Activated CD4-positive, alpha-beta T cell treated with anti-CD3 and anti-CD28 coated beads for 48 hours (primary cell): ENCODE measurements around the gene NR1I3.

Experiments
- DNase-seq: peaks from one replicate; pipeline ENCODE4 v3.0.0-alpha.2; 2020

Gene NR1I3

GRCh38 chr1:161217831-161218230 is 20.2 kb downstream of the NR1I3 start:
- no peak for DNase-seq

- no peak for DNase-seq
Measured at GRCh38 chr1:161216945-161217712, 20.9 kb downstream of the NR1I3 start.

- no peak for DNase-seq
Measured at GRCh38 chr1:161215076-161215475, 22.9 kb downstream of the NR1I3 start, which contains the start of gene FCER1G. TSS of gene FCER1G (plus strand) at chr1:161215295. CDS start at chr1:161215322, 27 bp downstream.

GRCh38 chr1:161214369-161214768 is 23.6 kb downstream of the NR1I3 start:
- no peak for DNase-seq

GRCh38 chr1:161209790-161210409 is 28.1 kb downstream of the NR1I3 start:
- DNase-seq: peak; percentile 84

GRCh38 chr1:161207173-161207572 is 30.8 kb downstream of the NR1I3 start:
- DNase-seq: no peak

- no peak for DNase-seq
Measured at GRCh38 chr1:161206411-161207140, 31.4 kb downstream of the NR1I3 start.

GRCh38 chr1:161201836-161202712 is 35.9 kb downstream of the NR1I3 start, which contains the start of gene NDUFS2:
TSS of gene NDUFS2 (plus strand) at chr1:161202367. CDS start at chr1:161202386, 19 bp downstream.
- peak; percentile 97 for DNase-seq

GRCh38 chr1:161200992-161201835 is 36.8 kb downstream of the NR1I3 start:
- DNase-seq: no peak

GRCh38 chr1:161200421-161200991 is 37.5 kb downstream of the NR1I3 start:
- DNase-seq: no peak

GRCh38 chr1:161199506-161200139 is 38.4 kb downstream of the NR1I3 start:
- no peak for DNase-seq

- DNase-seq: no peak
Measured at GRCh38 chr1:161198897-161199431, 39.0 kb downstream of the NR1I3 start, which contains the start of gene ADAMTS4. TSS of gene ADAMTS4 (minus strand) at chr1:161199054. CDS start at chr1:161198627, 427 bp downstream.

GRCh38 chr1:161198194-161198896 is 39.7 kb downstream of the NR1I3 start:
- DNase-seq: no peak

- DNase-seq: no peak
Measured at GRCh38 chr1:161197560-161198193, 40.3 kb downstream of the NR1I3 start.

GRCh38 chr1:161196521-161197451 is 41.2 kb downstream of the NR1I3 start:
- no peak for DNase-seq

- DNase-seq: no peak
Measured at GRCh38 chr1:161196111-161196510, 41.9 kb downstream of the NR1I3 start.

GRCh38 chr1:161195171-161195570 is 42.8 kb downstream of the NR1I3 start:
- DNase-seq: no peak
